Progenitor cell of endocrine pancreas (in vitro differentiated cells): Measurements from ENCODE around the gene RABGAP1L. TPM values are rescaled to one million over a fixed set of nuclear protein-coding genes. Genes with fewer than 3 reads are reported as not detected.

Source experiments
- DNase-seq: peaks from one replicate; pipeline ENCODE4 v3.0.0; 2021; ENCODE audit warnings: low spot score; ENCODE audit not compliant: unreplicated experiment
- H3K27ac Mint-ChIP-seq: 2 replicates; pipeline ENCODE4 v1.8.0; 2021; ENCODE audit warnings: mild to moderate bottlenecking, moderate library complexity, mixed read lengths
- H3K27me3 Mint-ChIP-seq: 2 replicates; pipeline ENCODE4 v1.8.0; 2021; ENCODE audit warnings: mixed read lengths
- H3K36me3 Mint-ChIP-seq: 2 replicates; pipeline ENCODE4 v1.8.0; 2022; ENCODE audit warnings: mixed read lengths; ENCODE audit not compliant: insufficient read depth
- H3K4me1 Mint-ChIP-seq: 2 replicates; pipeline ENCODE4 v1.8.0; 2021; ENCODE audit warnings: low read depth, mixed read lengths
- H3K4me3 Mint-ChIP-seq: 2 replicates; pipeline ENCODE4 v1.8.0; 2021; ENCODE audit warnings: low read depth, mild to moderate bottlenecking, moderate library complexity, mixed read lengths
- H3K9me3 Mint-ChIP-seq: 2 replicates; pipeline ENCODE4 v1.8.0; 2021; ENCODE audit warnings: low read depth, mixed read lengths
- total RNA-seq: library from RNA; stranded (reverse); gene quantifications from 2 replicates; pipeline ENCODE4 v1.2.1, GENCODE V29; 2021
- TF ChIP-seq, protein P1 (sequence below): fragments of 200-600 bp; sonication (generic); IDR thresholded peaks from one replicate; pipeline ENCODE4 v1.5.0; 2021; ENCODE audit warnings: antibody characterized with exemption, mild to moderate bottlenecking; ENCODE audit not compliant: unreplicated experiment

RABGAP1L gene
- total RNA-seq, 1 donor from 2014 or later, result 55.2 TPM

DNA sequence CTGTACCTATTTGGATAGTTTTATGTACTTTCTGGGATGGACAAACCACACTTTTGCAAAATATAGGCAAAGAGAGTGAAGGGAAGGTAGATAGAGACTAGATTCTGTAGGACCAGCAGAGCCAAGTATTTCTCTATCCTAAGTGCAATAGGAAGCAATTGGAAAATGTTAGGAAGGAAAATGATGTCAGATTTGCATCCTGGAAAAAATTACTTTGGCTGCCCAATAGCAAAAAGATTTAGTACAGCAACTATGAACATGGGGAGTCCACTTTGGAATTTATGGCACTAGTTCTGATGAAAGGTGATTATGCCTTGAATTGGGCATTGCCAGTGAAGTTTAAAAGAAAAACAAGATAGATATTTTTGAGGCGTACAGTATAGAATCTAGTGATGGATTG, 789.7 kb downstream of the RABGAP1L start:
- TF ChIP-seq, protein P1, sequence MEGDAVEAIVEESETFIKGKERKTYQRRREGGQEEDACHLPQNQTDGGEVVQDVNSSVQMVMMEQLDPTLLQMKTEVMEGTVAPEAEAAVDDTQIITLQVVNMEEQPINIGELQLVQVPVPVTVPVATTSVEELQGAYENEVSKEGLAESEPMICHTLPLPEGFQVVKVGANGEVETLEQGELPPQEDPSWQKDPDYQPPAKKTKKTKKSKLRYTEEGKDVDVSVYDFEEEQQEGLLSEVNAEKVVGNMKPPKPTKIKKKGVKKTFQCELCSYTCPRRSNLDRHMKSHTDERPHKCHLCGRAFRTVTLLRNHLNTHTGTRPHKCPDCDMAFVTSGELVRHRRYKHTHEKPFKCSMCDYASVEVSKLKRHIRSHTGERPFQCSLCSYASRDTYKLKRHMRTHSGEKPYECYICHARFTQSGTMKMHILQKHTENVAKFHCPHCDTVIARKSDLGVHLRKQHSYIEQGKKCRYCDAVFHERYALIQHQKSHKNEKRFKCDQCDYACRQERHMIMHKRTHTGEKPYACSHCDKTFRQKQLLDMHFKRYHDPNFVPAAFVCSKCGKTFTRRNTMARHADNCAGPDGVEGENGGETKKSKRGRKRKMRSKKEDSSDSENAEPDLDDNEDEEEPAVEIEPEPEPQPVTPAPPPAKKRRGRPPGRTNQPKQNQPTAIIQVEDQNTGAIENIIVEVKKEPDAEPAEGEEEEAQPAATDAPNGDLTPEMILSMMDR, result no peak
- H3K36me3 Mint-ChIP-seq, result no peaks in the 10 kb centered on the region
- no peaks in the 10 kb centered on the region for H3K9me3 Mint-ChIP-seq
- H3K4me1 Mint-ChIP-seq, result peaks cover 32% of the 10 kb centered on the region
- H3K4me3 Mint-ChIP-seq, result no peak overlapping the region
- DNase-seq, result no peak
- no peaks in the 10 kb centered on the region for H3K27me3 Mint-ChIP-seq
- no peak overlapping the region for H3K27ac Mint-ChIP-seq

DNA sequence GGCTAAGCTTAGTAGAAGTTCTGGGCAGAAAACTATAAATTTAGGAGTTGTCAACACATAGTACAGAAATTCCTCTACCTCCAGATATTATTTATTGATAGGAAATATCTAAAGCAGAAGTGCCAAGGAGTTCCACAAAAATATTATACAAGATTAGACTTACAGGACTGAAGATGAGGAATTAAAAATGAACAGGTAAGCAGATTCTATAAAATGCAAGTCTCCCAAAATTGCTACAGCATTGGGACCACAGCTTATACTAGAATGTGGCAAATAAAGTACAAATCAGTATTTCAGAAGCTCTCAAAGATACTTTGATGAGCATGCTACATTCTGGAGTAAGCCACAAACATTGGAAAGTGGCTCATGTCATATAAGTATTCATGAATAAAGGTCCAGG, 790.3 kb downstream of the RABGAP1L start:
- Mint-ChIP-seq H3K4me1 (peaks cover 37% of the 10 kb centered on the region), H3K9me3 (no peaks in the 10 kb centered on the region), H3K36me3 (no peaks in the 10 kb centered on the region), H3K4me3 (no peak overlapping the region), H3K27me3 (no peaks in the 10 kb centered on the region), H3K27ac (no peak overlapping the region)
- DNase-seq, result no peak
- TF ChIP-seq, protein P1, result no peak

DNA sequence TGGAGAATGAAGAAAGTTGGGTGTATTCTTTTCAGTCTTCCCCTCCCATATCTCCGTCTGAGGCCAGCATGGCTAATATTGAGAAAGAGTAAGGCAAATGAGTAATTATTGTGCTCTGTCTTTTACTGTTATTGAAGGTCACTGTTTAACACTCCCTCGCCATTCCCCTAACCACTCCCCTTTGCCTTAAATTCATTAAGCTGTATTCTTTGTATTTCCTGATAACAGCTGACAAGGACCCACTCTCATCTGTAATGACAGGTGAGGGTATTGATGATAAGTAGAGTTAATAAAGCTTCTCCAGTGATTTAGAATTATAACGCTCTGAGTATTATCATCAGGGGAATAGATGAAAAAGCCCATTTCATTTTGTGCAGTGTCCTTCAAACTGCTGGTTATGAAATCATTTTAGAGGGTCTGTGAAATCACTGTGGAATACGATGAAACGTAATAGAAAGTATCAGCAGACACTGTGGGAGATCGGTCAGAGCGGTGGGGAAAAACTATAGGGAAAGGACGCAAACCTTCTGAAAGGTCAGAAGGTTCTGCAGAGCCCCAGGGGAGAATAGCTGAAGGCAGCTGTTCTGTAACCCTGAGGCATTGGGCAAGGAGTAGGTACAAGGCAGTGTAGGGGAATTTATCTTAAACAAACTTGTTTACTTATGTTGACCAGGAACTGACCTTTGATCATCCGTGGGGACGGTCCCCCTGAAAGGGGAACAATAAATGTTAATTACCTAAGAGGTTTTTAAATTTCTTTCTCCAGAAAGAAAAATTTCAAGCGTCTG, 794.2 kb downstream of the RABGAP1L start:
- TF ChIP-seq, protein P1, result no peak
- Mint-ChIP-seq H3K4me3 (peak overlapping the region; percentile 35), H3K27me3 (no peaks in the 10 kb centered on the region), H3K4me1 (peaks cover 26% of the 10 kb centered on the region), H3K36me3 (peaks cover 3% of the 10 kb centered on the region), H3K27ac (peak overlapping the region; percentile 87), H3K9me3 (no peaks in the 10 kb centered on the region)
- DNase-seq, result no peak

DNA sequence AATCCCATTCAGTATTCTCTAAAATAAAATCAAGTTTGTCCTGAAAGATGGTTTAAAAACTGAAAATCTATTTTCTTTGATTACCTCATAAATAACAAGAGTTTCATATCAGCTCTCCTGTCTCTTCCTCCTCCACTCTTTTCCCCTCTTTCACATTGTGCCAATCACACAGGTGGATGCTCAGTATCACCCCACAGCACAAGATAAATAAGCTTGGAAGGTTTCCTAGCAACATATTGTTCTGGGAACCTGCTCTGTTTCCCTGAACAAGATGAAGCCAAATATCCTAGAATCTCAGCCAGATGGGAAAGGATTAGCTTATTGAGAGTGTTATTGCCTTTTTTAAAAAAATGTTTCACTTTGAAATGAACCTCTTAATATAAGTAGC, 794.7 kb downstream of the RABGAP1L start:
- TF ChIP-seq, protein P1, result no peak
- Mint-ChIP-seq H3K36me3 (peaks cover 3% of the 10 kb centered on the region), H3K9me3 (no peaks in the 10 kb centered on the region), H3K27ac (peak overlapping the region; percentile 87), H3K4me3 (peak overlapping the region; percentile 14), H3K27me3 (no peaks in the 10 kb centered on the region), H3K4me1 (peaks cover 26% of the 10 kb centered on the region)
- DNase-seq, result no peak

DNA sequence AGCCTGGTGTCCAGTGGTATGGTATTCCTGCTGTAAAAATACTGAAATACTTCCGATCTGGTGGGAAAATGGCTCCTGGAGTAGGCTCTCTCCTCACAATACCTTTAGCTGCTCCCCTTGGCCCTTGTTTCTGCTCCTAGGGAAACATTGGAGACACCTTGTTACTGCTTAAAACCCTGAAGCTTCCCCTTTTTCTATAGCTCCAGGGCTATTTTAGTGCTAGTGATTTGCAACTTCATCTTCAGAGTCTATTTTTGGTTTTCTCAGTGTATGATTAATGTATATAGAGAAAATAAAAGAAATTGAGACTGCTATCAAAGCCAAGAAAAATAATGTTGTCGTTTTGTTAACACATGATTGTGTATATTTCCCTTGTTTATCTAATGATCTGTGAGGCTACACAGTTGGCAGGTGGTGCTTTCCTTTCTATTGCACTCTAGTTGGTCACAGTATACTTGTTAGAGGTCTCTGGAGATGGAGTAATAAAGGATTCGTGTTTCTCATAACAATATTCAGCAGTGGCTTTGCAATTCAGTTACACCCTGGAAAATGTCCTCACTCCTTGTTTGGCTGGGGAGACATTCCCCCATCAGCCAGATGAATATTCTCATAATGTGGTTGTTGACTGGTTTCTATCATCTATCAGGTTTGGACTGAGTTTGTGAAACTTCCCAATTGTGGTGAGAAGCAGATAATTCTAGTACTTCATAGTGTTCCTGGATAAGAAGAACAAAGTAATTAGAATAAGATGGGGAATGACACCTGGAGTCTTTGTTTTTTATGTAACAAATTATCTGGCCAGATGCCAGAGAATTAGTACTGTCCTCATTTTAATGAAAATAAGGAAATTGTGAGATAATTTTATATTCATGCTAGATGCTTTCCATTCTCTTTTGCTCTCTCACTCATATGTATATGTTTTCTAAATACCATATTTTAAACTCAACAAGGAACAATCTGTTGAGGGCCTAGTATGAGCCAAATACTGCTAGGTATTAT, 795.6 kb downstream of the RABGAP1L start:
- Mint-ChIP-seq H3K4me1 (peaks cover 26% of the 10 kb centered on the region), H3K36me3 (peaks cover 4% of the 10 kb centered on the region), H3K4me3 (no peak overlapping the region), H3K27me3 (no peaks in the 10 kb centered on the region), H3K9me3 (no peaks in the 10 kb centered on the region), H3K27ac (peak overlapping the region; percentile 94)
- TF ChIP-seq, protein P1, result no peak
- DNase-seq, result no peak
